ENCODE data around the gene EFNA5. TPM values are rescaled to one million over a fixed set of nuclear protein-coding genes. Genes with fewer than 3 reads are reported as not detected.

Gene EFNA5
- total and polyA plus RNA-seq, 2 experiments from 2014 or later = 7.5 to 10.1 TPM

DNA sequence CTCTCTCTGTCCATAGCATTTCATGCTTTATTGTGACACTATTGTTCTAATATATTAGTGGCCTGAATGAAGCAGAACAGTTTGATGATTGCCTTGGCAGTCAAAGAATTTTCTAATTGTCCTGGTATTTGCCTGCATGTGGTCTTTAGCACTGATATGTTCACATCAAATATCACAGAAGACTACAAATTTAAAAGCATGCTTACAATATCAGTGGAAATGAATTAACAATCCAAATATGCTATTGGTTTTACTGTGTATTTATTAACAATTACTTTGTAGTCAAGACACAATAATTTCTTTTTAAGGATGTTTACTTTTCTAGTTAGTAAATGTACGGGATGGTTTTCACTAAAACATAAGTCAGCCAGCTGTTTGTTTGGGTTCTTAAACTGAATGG, 18.3 kb downstream of the EFNA5 start (continued):
- TF ChIP-seq JUNB (IDR thresholded peaks at IDR 0.05; ENCODE audit: unreplicated experiment) (no peak), ZNF114 (CRISPR knock-in tag; IDR thresholded peaks at IDR 0.05) (no peak)

DNA sequence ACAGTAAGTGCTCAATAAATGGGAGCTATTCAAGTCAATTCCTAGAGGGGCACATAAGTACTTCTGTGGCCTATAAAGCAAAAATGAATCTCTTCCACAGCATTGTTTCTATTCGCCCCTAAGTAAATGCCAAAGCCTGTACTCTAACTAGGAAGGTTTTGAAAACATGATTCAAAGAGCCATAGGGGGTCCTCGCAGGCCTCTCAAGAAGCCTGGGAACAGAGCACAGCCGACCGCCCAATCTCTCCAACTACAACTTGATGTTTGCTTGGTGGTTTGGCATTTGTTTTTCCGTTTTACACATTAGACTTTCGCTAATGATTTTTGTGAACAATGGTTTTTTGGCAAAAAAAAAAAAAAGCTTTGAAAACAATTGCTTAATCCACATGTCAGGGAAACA, 19.4 kb downstream of the EFNA5 start:
- TF ChIP-seq, protein P1, sequence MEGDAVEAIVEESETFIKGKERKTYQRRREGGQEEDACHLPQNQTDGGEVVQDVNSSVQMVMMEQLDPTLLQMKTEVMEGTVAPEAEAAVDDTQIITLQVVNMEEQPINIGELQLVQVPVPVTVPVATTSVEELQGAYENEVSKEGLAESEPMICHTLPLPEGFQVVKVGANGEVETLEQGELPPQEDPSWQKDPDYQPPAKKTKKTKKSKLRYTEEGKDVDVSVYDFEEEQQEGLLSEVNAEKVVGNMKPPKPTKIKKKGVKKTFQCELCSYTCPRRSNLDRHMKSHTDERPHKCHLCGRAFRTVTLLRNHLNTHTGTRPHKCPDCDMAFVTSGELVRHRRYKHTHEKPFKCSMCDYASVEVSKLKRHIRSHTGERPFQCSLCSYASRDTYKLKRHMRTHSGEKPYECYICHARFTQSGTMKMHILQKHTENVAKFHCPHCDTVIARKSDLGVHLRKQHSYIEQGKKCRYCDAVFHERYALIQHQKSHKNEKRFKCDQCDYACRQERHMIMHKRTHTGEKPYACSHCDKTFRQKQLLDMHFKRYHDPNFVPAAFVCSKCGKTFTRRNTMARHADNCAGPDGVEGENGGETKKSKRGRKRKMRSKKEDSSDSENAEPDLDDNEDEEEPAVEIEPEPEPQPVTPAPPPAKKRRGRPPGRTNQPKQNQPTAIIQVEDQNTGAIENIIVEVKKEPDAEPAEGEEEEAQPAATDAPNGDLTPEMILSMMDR (conservative IDR thresholded peaks at IDR 0.05; ENCODE audit: low read depth in 2 of 2) = peak in 1 of 2 experiments; percentile 29; a peak in 2 of 4 replicates
- no peak for TF ChIP-seq STAT1 (IDR thresholded peaks at IDR 0.05; ENCODE audit: unreplicated experiment)
- TF ChIP-seq EZH2 (IDR thresholded peaks at IDR 0.05; ENCODE audit: low read depth, unreplicated experiment) = no peak
- no peak for TF ChIP-seq ZNF114 (CRISPR knock-in tag; IDR thresholded peaks at IDR 0.05)
- no peak overlapping the region for H3K4me3 ChIP-seq
- Mint-ChIP-seq H3K4me1 (peaks cover 45% of the 10 kb centered on the region), H3K27me3 (ENCODE audit: insufficient read depth, low read depth, poor library complexity) (peaks cover 4% of the 10 kb centered on the region), H3K27ac (no peak overlapping the region), H3K36me3 (ENCODE audit: low read depth) (no peaks in the 10 kb centered on the region), H3K4me3 (no peak overlapping the region), H3K9me3 (no peaks in the 10 kb centered on the region)
- no peaks in the 10 kb centered on the region for H3K27me3 ChIP-seq (ENCODE audit: insufficient read depth)
- ATAC-seq (peak; percentile 85), DNase-seq (ENCODE audit: low spot score) (peak; percentile 86)
- peaks cover 24% of the 10 kb centered on the region for H3K79me2 ChIP-seq (replicated peaks; ENCODE audit: insufficient read depth)
- H3K27ac ChIP-seq (ENCODE audit: low read depth) = no peak overlapping the region
- H3K9me2 ChIP-seq (ENCODE audit: insufficient read depth) = no peaks in the 10 kb centered on the region
- H3F3A ChIP-seq (replicated peaks; ENCODE audit: low read depth) = no peaks in the 10 kb centered on the region
- H3K4me1 ChIP-seq (ENCODE audit: insufficient read depth) = peaks cover 24% of the 10 kb centered on the region
- H3K4me2 ChIP-seq = no peak overlapping the region
- H4K20me1 ChIP-seq (replicated peaks; ENCODE audit: insufficient read depth) = no peaks in the 10 kb centered on the region; the same call in 1 of the 2 replicates
- no peaks in the 10 kb centered on the region for H3K36me3 ChIP-seq (ENCODE audit: insufficient read depth)
- H2AFZ ChIP-seq = no peak overlapping the region

GRCh38 chr5:107646418-107646817, 24.3 kb downstream of the EFNA5 start:
- Histone ChIP-seq H3K36me3 (ENCODE audit: insufficient read depth) (no peaks in the 10 kb centered on the region), H3K4me1 (ENCODE audit: insufficient read depth) (0 out of 2 replicates have a peak, but pooled peaks cover 3% of the 10 kb centered on the region), H3K27me3 (ENCODE audit: insufficient read depth) (no peaks in the 10 kb centered on the region), H3K4me2 (no peak overlapping the region), H3K9me2 (ENCODE audit: insufficient read depth) (no peaks in the 10 kb centered on the region), H3K79me2 (replicated peaks; ENCODE audit: insufficient read depth) (peaks cover 8% of the 10 kb centered on the region; the same call in 1 of the 2 replicates), H3K27ac (ENCODE audit: low read depth) (no peak overlapping the region), H2AFZ (no peak overlapping the region), H3F3A (replicated peaks; ENCODE audit: low read depth) (no peaks in the 10 kb centered on the region), H3K4me3 (no peak overlapping the region), H4K20me1 (replicated peaks; ENCODE audit: insufficient read depth) (no peaks in the 10 kb centered on the region; the same call in 1 of the 2 replicates)
- Mint-ChIP-seq H3K4me3 (no peak overlapping the region), H3K27ac (no peak overlapping the region), H3K36me3 (ENCODE audit: low read depth) (no peaks in the 10 kb centered on the region), H3K9me3 (no peaks in the 10 kb centered on the region), H3K27me3 (ENCODE audit: insufficient read depth, low read depth, poor library complexity) (no peaks in the 10 kb centered on the region), H3K4me1 (peaks cover 10% of the 10 kb centered on the region)
- DNase-seq (ENCODE audit: low spot score) = no peak
- ATAC-seq = no peak
- TF ChIP-seq ETS1 (IDR thresholded peaks at IDR 0.05) (no peak), POLR2AphosphoS5 (IDR thresholded peaks at IDR 0.05; ENCODE audit: low read depth) (no peak), EZH2phosphoT487 (IDR thresholded peaks at IDR 0.05; ENCODE audit: unreplicated experiment) (no peak), CREB1 (CRISPR knock-in tag; IDR thresholded peaks at IDR 0.05; ENCODE audit: low read depth) (no peak), NANOG (IDR thresholded peaks at IDR 0.05; ENCODE audit: borderline replicate concordance) (no peak), EZH2 (IDR thresholded peaks at IDR 0.05; ENCODE audit: low read depth, unreplicated experiment) (no peak), STAT1 (IDR thresholded peaks at IDR 0.05; ENCODE audit: unreplicated experiment) (no peak)
- TF ChIP-seq, protein P2, sequence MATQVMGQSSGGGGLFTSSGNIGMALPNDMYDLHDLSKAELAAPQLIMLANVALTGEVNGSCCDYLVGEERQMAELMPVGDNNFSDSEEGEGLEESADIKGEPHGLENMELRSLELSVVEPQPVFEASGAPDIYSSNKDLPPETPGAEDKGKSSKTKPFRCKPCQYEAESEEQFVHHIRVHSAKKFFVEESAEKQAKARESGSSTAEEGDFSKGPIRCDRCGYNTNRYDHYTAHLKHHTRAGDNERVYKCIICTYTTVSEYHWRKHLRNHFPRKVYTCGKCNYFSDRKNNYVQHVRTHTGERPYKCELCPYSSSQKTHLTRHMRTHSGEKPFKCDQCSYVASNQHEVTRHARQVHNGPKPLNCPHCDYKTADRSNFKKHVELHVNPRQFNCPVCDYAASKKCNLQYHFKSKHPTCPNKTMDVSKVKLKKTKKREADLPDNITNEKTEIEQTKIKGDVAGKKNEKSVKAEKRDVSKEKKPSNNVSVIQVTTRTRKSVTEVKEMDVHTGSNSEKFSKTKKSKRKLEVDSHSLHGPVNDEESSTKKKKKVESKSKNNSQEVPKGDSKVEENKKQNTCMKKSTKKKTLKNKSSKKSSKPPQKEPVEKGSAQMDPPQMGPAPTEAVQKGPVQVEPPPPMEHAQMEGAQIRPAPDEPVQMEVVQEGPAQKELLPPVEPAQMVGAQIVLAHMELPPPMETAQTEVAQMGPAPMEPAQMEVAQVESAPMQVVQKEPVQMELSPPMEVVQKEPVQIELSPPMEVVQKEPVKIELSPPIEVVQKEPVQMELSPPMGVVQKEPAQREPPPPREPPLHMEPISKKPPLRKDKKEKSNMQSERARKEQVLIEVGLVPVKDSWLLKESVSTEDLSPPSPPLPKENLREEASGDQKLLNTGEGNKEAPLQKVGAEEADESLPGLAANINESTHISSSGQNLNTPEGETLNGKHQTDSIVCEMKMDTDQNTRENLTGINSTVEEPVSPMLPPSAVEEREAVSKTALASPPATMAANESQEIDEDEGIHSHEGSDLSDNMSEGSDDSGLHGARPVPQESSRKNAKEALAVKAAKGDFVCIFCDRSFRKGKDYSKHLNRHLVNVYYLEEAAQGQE (IDR thresholded peaks at IDR 0.05; ENCODE audit: unreplicated experiment) = no peak
